Parathyroid adenoma (tissue), 2 donors: ENCODE measurements around the gene PRKCH.
A peak's percentile ranks its signal among the peaks of the same experiment; 100 is the strongest.

Source experiments
- H2AFZ ChIP-seq: fragments of 300-600 bp; sonication (generic); one replicate; pipeline ENCODE4 v1.7.0; 2017; ENCODE audit warnings: antibody characterized with exemption, mild to moderate bottlenecking
- H3K27ac ChIP-seq: fragments of 300-600 bp; sonication (generic); one replicate; pipeline ENCODE4 v1.7.0; 2017
- H3K27me3 ChIP-seq: fragments of 300-600 bp; sonication (generic); one replicate; pipeline ENCODE4 v1.7.0; 2017; ENCODE audit warnings: low read length; ENCODE audit not compliant: control insufficient read depth, insufficient read depth
- H3K36me3 ChIP-seq: fragments of 300-600 bp; sonication (generic); one replicate; pipeline ENCODE4 v1.7.0; 2017; ENCODE audit warnings: low read length; ENCODE audit not compliant: control insufficient read depth, insufficient read depth
- H3K4me1 ChIP-seq: fragments of 300-600 bp; sonication (generic); one replicate; pipeline ENCODE4 v1.7.0; 2017; ENCODE audit warnings: control low read depth
- H3K4me2 ChIP-seq: fragments of 300-600 bp; sonication (generic); one replicate; pipeline ENCODE4 v1.7.0; 2017; ENCODE audit warnings: low read length
- H3K4me3 ChIP-seq: fragments of 300-600 bp; sonication (generic); one replicate; pipeline ENCODE4 v1.7.0; 2017; ENCODE audit warnings: low read depth, low read length
- H3K79me2 ChIP-seq: fragments of 300-600 bp; sonication (generic); one replicate; pipeline ENCODE4 v1.7.0; 2017; ENCODE audit warnings: control low read depth
- H3K9ac ChIP-seq: fragments of 300-600 bp; sonication (generic); one replicate; pipeline ENCODE4 v1.7.0; 2017; ENCODE audit warnings: mild to moderate bottlenecking
- H3K9me3 ChIP-seq: fragments of 300-600 bp; sonication (generic); one replicate; pipeline ENCODE4 v1.7.0; 2017; ENCODE audit warnings: low read length; ENCODE audit not compliant: control insufficient read depth
- CTCF ChIP-seq: fragments of 300-600 bp; sonication (generic); IDR thresholded peaks from one replicate; pipeline ENCODE4 v1.7.0; 2017; ENCODE audit warnings: antibody characterized with exemption, mild to moderate bottlenecking
- donor health status: primary hyperparathyroidism.

Gene PRKCH

GRCh38 chr14:61350427-61351270 is 29.3 kb downstream of the PRKCH start:
- Histone ChIP-seq H3K4me3 (no peak overlapping the region), H3K9me3 (no peaks in the 10 kb centered on the region), H3K27ac (no peak overlapping the region), H2AFZ (no peak overlapping the region), H3K4me2 (no peak overlapping the region), H3K79me2 (peaks cover 9% of the 10 kb centered on the region), H3K4me1 (peaks cover under 1% of the 10 kb centered on the region), H3K27me3 (no peaks in the 10 kb centered on the region), H3K9ac (no peak overlapping the region), H3K36me3 (no peaks in the 10 kb centered on the region)
- TF ChIP-seq CTCF, result no peak

GRCh38 chr14:61351477-61351876 is 30.1 kb downstream of the PRKCH start:
- H3K79me2 ChIP-seq, result peaks cover 9% of the 10 kb centered on the region
- H3K27me3 ChIP-seq, result no peaks in the 10 kb centered on the region
- no peak overlapping the region for H3K27ac ChIP-seq
- H3K4me3 ChIP-seq, result no peak overlapping the region
- H3K4me2 ChIP-seq, result no peak overlapping the region
- no peaks in the 10 kb centered on the region for H3K9me3 ChIP-seq
- H3K36me3 ChIP-seq, result no peaks in the 10 kb centered on the region
- TF ChIP-seq CTCF, result no peak
- no peak overlapping the region for H2AFZ ChIP-seq
- H3K4me1 ChIP-seq, result peaks cover 4% of the 10 kb centered on the region
- H3K9ac ChIP-seq, result no peak overlapping the region

- H2AFZ ChIP-seq, result peak overlapping the region; percentile 67
- peaks cover 15% of the 10 kb centered on the region for H3K79me2 ChIP-seq
- no peaks in the 10 kb centered on the region for H3K36me3 ChIP-seq
- TF ChIP-seq CTCF, result no peak
- no peaks in the 10 kb centered on the region for H3K27me3 ChIP-seq
- peak overlapping the region; percentile 47 for H3K27ac ChIP-seq
- H3K4me3 ChIP-seq, result no peak overlapping the region
- no peaks in the 10 kb centered on the region for H3K9me3 ChIP-seq
- no peak overlapping the region for H3K9ac ChIP-seq
- H3K4me1 ChIP-seq, result peaks cover 4% of the 10 kb centered on the region
- H3K4me2 ChIP-seq, result no peak overlapping the region
These were observed 34.5 kb downstream of the PRKCH start for GRCh38 chr14:61355892-61356325.

GRCh38 chr14:61357123-61357522 is 35.7 kb downstream of the PRKCH start:
- Histone ChIP-seq H3K79me2 (peaks cover 12% of the 10 kb centered on the region), H2AFZ (no peak overlapping the region), H3K27me3 (no peaks in the 10 kb centered on the region), H3K27ac (no peak overlapping the region), H3K4me1 (peaks cover 4% of the 10 kb centered on the region), H3K9me3 (no peaks in the 10 kb centered on the region), H3K4me2 (no peak overlapping the region), H3K4me3 (no peak overlapping the region), H3K9ac (no peak overlapping the region), H3K36me3 (no peaks in the 10 kb centered on the region)
- no peak for TF ChIP-seq CTCF
